Endothelial cell of umbilical vein (primary cell): ENCODE results near the gene ACADVL. TPM values are rescaled to one million over a fixed set of nuclear protein-coding genes. Genes with fewer than 3 reads are reported as not detected.

Source experiments
- BruUV-seq: library from RNA; stranded (reverse); fragments of 400-500 nt; replicated peaks from 2 replicates; lab custom pipeline; 2021; lab: Mats Ljungman, UMichigan
- CTCF ChIA-PET: fragments of 300-600, 350-600 bp; sonication (Branson Sonifier 250); formaldehyde crosslinking; loops from one replicate; lab custom pipeline; 2021; ENCODE audit warnings: antibody characterized with exemption, inconsistent platforms; lab: Charles Lee
- POLR2A ChIA-PET: fragments of 300-600, 350-600 bp; sonication (Branson Sonifier 250); formaldehyde crosslinking; loops from one replicate; lab custom pipeline; 2021; ENCODE audit warnings: antibody characterized with exemption, inconsistent platforms; lab: Charles Lee
- DNase-seq: peaks from one replicate; pipeline ENCODE4 v3.0.0-alpha.2; 2011; ENCODE audit warnings: low read depth, low spot score
- FAIRE-seq: peaks from 2 replicates; lab custom pipeline; 2011; peaks lifted over from hg19 to GRCh38; lab: Jason Lieb, UNC
- H2AFZ ChIP-seq: 2 replicates; pipeline ENCODE4 v1.6.0; 2012; ENCODE audit warnings: low read depth, low read length, control low read depth, inconsistent platforms
- H3K27ac ChIP-seq: 2 replicates; pipeline ENCODE4 v1.5.1; 2011; ENCODE audit warnings: low read depth, mild to moderate bottlenecking, control low read depth, low read length, moderate library complexity; ENCODE audit not compliant: insufficient read depth
- H3K27me3 ChIP-seq, 2 experiments: 2 replicates each; pipeline versions ENCODE4 v1.6.0 to v1.6.1; 2011; ENCODE audit warnings: low read length in 2 of 2, mixed read lengths in 1 of 2; ENCODE audit not compliant: control insufficient read depth in 2 of 2, insufficient read depth in 2 of 2
- H3K36me3 ChIP-seq, 2 experiments: 2 replicates in 1 of 2; 3 replicates in 1 of 2; pipeline ENCODE4 v1.5.1; 2011; ENCODE audit warnings: low read length in 2 of 2, mild to moderate bottlenecking in 1 of 2, moderate library complexity in 1 of 2; ENCODE audit not compliant: control insufficient read depth in 2 of 2, insufficient read depth in 2 of 2; ENCODE audit errors: extremely low read depth in 1 of 2
- H3K4me1 ChIP-seq: 3 replicates; pipeline ENCODE4 v1.5.1; 2011; ENCODE audit warnings: mild to moderate bottlenecking, low read length; ENCODE audit not compliant: control insufficient read depth, insufficient read depth; ENCODE audit errors: extremely low read depth
- H3K4me2 ChIP-seq: 2 replicates; pipeline ENCODE4 v1.6.1; 2011; ENCODE audit warnings: low read length, control low read depth, mixed read lengths; ENCODE audit not compliant: insufficient read depth
- H3K4me3 ChIP-seq, 3 experiments: fragments of 200-600 bp in 1 of 3; sonication (generic), shearing (Covaris generic) in 1 of 3; replicated peaks in 1 of 3; 2 replicates each; pipeline ENCODE4 v1.5.1; 2011 to 2016; ENCODE audit warnings: control low read depth in 3 of 3, low read length in 3 of 3, mild to moderate bottlenecking in 2 of 3, inconsistent platforms in 1 of 3, low read depth in 1 of 3, moderate library complexity in 1 of 3; ENCODE audit not compliant: insufficient read depth in 1 of 3
- H3K79me2 ChIP-seq: 2 replicates; pipeline ENCODE4 v1.6.0; 2012; ENCODE audit warnings: low read length, inconsistent platforms; ENCODE audit not compliant: control insufficient read depth, insufficient read depth
- H3K9ac ChIP-seq: replicated peaks from 2 replicates; pipeline ENCODE3; 2011; ENCODE audit warnings: low read length, control low read depth; ENCODE audit not compliant: insufficient read depth; ENCODE audit errors: extremely low read depth
- H3K9me1 ChIP-seq: replicated peaks from 3 replicates; pipeline ENCODE4 v1.6.0; 2011; ENCODE audit warnings: mild to moderate bottlenecking, low read length; ENCODE audit not compliant: control insufficient read depth, insufficient read depth; ENCODE audit errors: extremely low read depth
- H3K9me3 ChIP-seq: replicated peaks from 2 replicates; pipeline ENCODE4 v1.5.1; 2012; ENCODE audit warnings: low read length, inconsistent platforms; ENCODE audit not compliant: control insufficient read depth, insufficient read depth
- H4K20me1 ChIP-seq: replicated peaks from 2 replicates; pipeline ENCODE3; 2011; ENCODE audit warnings: mild to moderate bottlenecking, low read length; ENCODE audit not compliant: control insufficient read depth, insufficient read depth; ENCODE audit errors: extremely low read depth
- CTCF ChIP-seq, 2 donors: IDR thresholded peaks; 1 replicate in 1 of 2; 2 replicates in 1 of 2; pipeline ENCODE4 v1.5.1; 2011; ENCODE audit warnings: low read length in 2 of 2, mild to moderate bottlenecking in 2 of 2, moderate library complexity in 2 of 2, control low read depth in 1 of 2, inconsistent platforms in 1 of 2, low read depth in 1 of 2; ENCODE audit not compliant: insufficient read depth in 1 of 2; ENCODE audit errors: extremely low read depth in 1 of 2
- EZH2 ChIP-seq: IDR thresholded peaks from 2 replicates; pipeline ENCODE4 v1.6.1; 2012; ENCODE audit warnings: borderline replicate concordance, low read depth, mild to moderate bottlenecking, moderate library complexity, low read length, inconsistent platforms; ENCODE audit not compliant: severe bottlenecking
- FOS ChIP-seq: IDR thresholded peaks from 2 replicates; pipeline ENCODE4 v1.6.1; 2011; ENCODE audit warnings: mild to moderate bottlenecking, low read length, moderate library complexity, borderline replicate concordance; ENCODE audit not compliant: insufficient read depth
- GATA2 ChIP-seq: IDR thresholded peaks from 2 replicates; pipeline ENCODE4 v1.7.0; 2011; ENCODE audit warnings: low read depth, mild to moderate bottlenecking, moderate library complexity, mixed read lengths, low read length; ENCODE audit not compliant: insufficient read length, insufficient read depth
- JUN ChIP-seq: IDR thresholded peaks from 2 replicates; pipeline ENCODE4 v1.6.1; 2011; ENCODE audit warnings: borderline replicate concordance, low read depth; ENCODE audit not compliant: insufficient read length, insufficient read depth
- MAX ChIP-seq: IDR thresholded peaks from 2 replicates; pipeline ENCODE4 v1.6.1; 2011; ENCODE audit not compliant: insufficient read depth, insufficient read length
- MYC ChIP-seq: IDR thresholded peaks from one replicate; pipeline ENCODE4 v1.6.1; 2011; ENCODE audit warnings: mild to moderate bottlenecking, low read depth, low read length
- POLR2A ChIP-seq: IDR thresholded peaks from 2 replicates; pipeline ENCODE4 v1.6.1; 2012; ENCODE audit warnings: low read depth, mild to moderate bottlenecking, control low read depth, low read length
- POLR2AphosphoS5 ChIP-seq: IDR thresholded peaks from 2 replicates; pipeline ENCODE4 v1.6.1; 2012; ENCODE audit warnings: low read depth, mild to moderate bottlenecking, control low read depth, low read length, moderate library complexity; ENCODE audit not compliant: insufficient read depth
- dilution Hi-C: fragments of 300-500 bp; cut with MboI; formaldehyde crosslinking; loops from one replicate; pipeline ENCODE4 v1.15.0; 2019; ENCODE audit warnings: low sequenced_read_pairs; ENCODE audit not compliant: extremely low pct_ligation_motif_present
- intact Hi-C: fragments of 100-400 bp; cut with micrococcal nuclease; formaldehyde crosslinking; loops from one replicate; pipeline ENCODE4 v1.10.0; 2022
- polyA plus RNA-seq, 4 experiments: library from polyadenylated mRNA; depleted of rRNA in 3 of 4; stranded (reverse) in 3 of 4; unstranded in 1 of 4; fragments of >200 nt; gene quantifications; 2 replicates each; pipeline versions ENCODE4 v1.2.1 to v1.2.3, GENCODE V29; 2011 to 2012; ENCODE audit warnings: missing spikeins in 1 of 4
- total RNA-seq: library from RNA; stranded (reverse); gene quantifications from 2 replicates; pipeline ENCODE4 v1.2.3, GENCODE V29; 2021

ACADVL gene
- total and polyA plus RNA-seq, 2 donors (not counting 3 experiments of a cell fraction or from before 2014, with no cell fraction given), result 308 to 376 TPM

- Histone ChIP-seq H3K4me2 (peak within 1 kb of the TSS; percentile 31), H3K27ac (no peak within 1 kb of the TSS), H4K20me1 (no peaks in the 10 kb centered on the region), H3K9me3 (no peaks in the 10 kb centered on the region), H3K9ac (peak within 1 kb of the TSS; percentile 29), H2AFZ (peak within 1 kb of the TSS; percentile 81), H3K9me1 (no peaks in the 10 kb centered on the region), H3K27me3 (no peaks in the 10 kb centered on the region), H3K4me1 (peaks cover 26% of the 10 kb centered on the region), H3K79me2 (no peaks in the 10 kb centered on the region), H3K4me3 (peak within 1 kb of the TSS; percentile 19 to 35 (median 22)), H3K36me3 (peaks cover 0 to 8% of the 10 kb centered on the region in 2 experiments)
- intact Hi-C loops, result no loop called here
- dilution Hi-C loops, result no loop called here
- ChIA-PET CTCF (interaction anchor here (1.1 kb wide), 1 partner anchor 35 kb away, joined by 3 read pairs; no protein-coding TSS in a partner anchor), POLR2A (no interaction called here)
- BruUV-seq, result no TSS peak
- no peak for FAIRE-seq
- no peak for DNase-seq
- TF ChIP-seq FOS (no peak), POLR2A (no peak), MAX (no peak), GATA2 (no peak), JUN (no peak), MYC (no peak), EZH2 (no peak), CTCF (IDR thresholded peaks at IDR 0.05; ENCODE audit: extremely low read depth in 1 of 2, insufficient read depth in 1 of 2, low read depth in 1 of 2, low read length in 2 of 2) (no peak), POLR2AphosphoS5 (no peak)
These were observed 42.6 kb downstream of the ACADVL start, which contains the start of gene CLDN7 for GRCh38 chr17:7262192-7262934. Gene CLDN7, minus strand, starts transcription at chr17:7262478. Its CDS starts 435 bp downstream, at chr17:7262043.
